ENCODE data around the gene MLXIP. TPM values are rescaled to one million over a fixed set of nuclear protein-coding genes. Genes with fewer than 3 reads are reported as not detected.

The MLXIP gene
- total RNA-seq, 4 donors from 2014 or later: 15.5 to 34.5 (median 19.8) TPM

GRCh38 chr12:122084857-122085405, 6.4 kb downstream of the MLXIP start:
- WGBS, 2 donors: 90 to 92% methylated on average over 13 of the region's 13 CpGs
- intact Hi-C loops (cut with DNase I; ENCODE audit: low total_unique reads): no loop called here
- no peak for DNase-seq (ENCODE audit: low spot score in 2 of 2)
- TF ChIP-seq, protein P1, sequence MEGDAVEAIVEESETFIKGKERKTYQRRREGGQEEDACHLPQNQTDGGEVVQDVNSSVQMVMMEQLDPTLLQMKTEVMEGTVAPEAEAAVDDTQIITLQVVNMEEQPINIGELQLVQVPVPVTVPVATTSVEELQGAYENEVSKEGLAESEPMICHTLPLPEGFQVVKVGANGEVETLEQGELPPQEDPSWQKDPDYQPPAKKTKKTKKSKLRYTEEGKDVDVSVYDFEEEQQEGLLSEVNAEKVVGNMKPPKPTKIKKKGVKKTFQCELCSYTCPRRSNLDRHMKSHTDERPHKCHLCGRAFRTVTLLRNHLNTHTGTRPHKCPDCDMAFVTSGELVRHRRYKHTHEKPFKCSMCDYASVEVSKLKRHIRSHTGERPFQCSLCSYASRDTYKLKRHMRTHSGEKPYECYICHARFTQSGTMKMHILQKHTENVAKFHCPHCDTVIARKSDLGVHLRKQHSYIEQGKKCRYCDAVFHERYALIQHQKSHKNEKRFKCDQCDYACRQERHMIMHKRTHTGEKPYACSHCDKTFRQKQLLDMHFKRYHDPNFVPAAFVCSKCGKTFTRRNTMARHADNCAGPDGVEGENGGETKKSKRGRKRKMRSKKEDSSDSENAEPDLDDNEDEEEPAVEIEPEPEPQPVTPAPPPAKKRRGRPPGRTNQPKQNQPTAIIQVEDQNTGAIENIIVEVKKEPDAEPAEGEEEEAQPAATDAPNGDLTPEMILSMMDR (IDR thresholded peaks at IDR 0.05): no peak
- no peak for TF ChIP-seq POLR2A (IDR thresholded peaks at IDR 0.05)
- H3K4me3 ChIP-seq (ENCODE audit: low read depth, poor library complexity, severe bottlenecking): no peak overlapping the region

- TF ChIP-seq POLR2A (IDR thresholded peaks at IDR 0.05): no peak
- TF ChIP-seq, protein P1 (IDR thresholded peaks at IDR 0.05): no peak
- 93 to 95% methylated on average over 5 of the region's 5 CpGs for WGBS, 2 donors
- DNase-seq (ENCODE audit: low spot score in 2 of 2): no peak
- no peak overlapping the region for H3K4me3 ChIP-seq (ENCODE audit: low read depth, poor library complexity, severe bottlenecking)
- intact Hi-C loops (cut with DNase I; ENCODE audit: low total_unique reads): no loop called here
Measured at GRCh38 chr12:122085591-122085990, 7.0 kb downstream of the MLXIP start.

DNA sequence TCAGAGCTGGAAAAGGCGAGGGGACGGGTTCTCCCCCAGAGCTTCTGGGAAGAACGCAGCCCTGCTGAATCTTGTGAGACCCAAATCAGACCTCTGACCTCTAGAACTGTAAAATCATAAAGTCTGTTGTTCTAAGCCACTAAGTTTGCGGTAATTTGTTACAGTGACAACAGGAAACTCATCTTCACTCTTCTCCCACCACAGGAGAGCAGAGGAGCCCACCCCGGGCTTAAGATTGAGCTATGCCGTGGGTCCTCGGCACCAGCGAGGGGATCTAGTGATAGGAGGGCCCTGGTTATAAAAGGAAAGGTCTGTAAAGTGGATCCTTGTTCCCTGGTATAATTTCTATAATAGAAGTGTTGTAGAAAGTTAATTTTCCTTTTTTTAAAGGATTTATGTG, 7.6 kb downstream of the MLXIP start:
- DNase-seq (ENCODE audit: low spot score in 2 of 2): no peak
- 94 to 96% methylated on average over 8 of the region's 8 CpGs for WGBS, 2 donors
- TF ChIP-seq, protein P1 (IDR thresholded peaks at IDR 0.05): no peak
- no peak for TF ChIP-seq POLR2A (IDR thresholded peaks at IDR 0.05)
- intact Hi-C loops (cut with DNase I; ENCODE audit: low total_unique reads): no loop called here
- no peak overlapping the region for H3K4me3 ChIP-seq (ENCODE audit: low read depth, poor library complexity, severe bottlenecking)

DNA sequence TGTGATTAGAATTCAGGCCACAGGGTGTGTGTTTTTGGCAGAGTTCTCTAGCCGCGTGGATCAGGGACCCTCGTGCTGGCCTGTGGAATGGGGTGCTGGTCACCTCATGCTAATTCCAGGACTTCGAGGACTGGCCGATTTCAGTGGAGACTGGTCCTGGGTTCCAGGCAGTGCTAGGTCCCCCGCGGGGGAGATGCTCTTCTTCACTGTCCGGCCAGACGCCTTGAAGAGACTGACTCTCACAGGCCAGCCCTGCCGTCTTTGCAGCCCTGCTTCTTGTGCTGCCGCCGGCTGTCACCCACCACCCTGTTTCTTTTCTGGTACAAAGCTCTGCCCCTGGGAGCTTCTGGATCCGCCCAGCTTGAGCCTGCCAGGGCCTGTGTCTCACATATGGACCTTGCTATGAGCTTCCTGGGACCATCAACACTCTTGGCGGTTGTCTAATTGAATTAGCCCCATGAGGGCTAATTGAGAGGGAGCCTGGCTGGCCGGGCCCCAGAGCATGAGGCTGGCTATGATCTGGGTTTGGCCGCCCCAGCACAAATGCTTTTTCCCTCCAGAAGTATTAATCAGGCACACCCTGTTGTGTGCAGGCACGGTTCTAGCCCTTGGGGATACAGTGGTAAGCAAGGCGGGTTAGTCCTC, 8.2 kb downstream of the MLXIP start:
- DNase-seq (ENCODE audit: low spot score in 2 of 2): no peak
- 40 to 52% methylated on average over 18 of the region's 18 CpGs for WGBS, 2 donors
- no peak for TF ChIP-seq POLR2A (IDR thresholded peaks at IDR 0.05)
- TF ChIP-seq, protein P1 (IDR thresholded peaks at IDR 0.05): no peak
- intact Hi-C loops (cut with DNase I; ENCODE audit: low total_unique reads): no loop called here
- H3K4me3 ChIP-seq (ENCODE audit: low read depth, poor library complexity, severe bottlenecking): no peak overlapping the region

GRCh38 chr12:122087431-122088178, 9.0 kb downstream of the MLXIP start:
- intact Hi-C loops (cut with DNase I; ENCODE audit: low total_unique reads): no loop called here
- DNase-seq (ENCODE audit: low spot score in 2 of 2): no peak
- TF ChIP-seq POLR2A (IDR thresholded peaks at IDR 0.05): no peak
- TF ChIP-seq, protein P1 (IDR thresholded peaks at IDR 0.05): no peak
- no peak overlapping the region for H3K4me3 ChIP-seq (ENCODE audit: low read depth, poor library complexity, severe bottlenecking)
- 85 to 86% methylated on average over 16 to 17 of the region's 17 CpGs for WGBS, 2 donors
